Stimulated activated CD8-positive, alpha-beta memory T cell treated with anti-CD3 and anti-CD28 coated beads, Interleukin-7, amount 100 ng/mL, for 1 hour (primary cell): ENCODE results near the gene SETBP1.

Experiments
- DNase-seq, 2 donors: peaks; one replicate each; pipeline ENCODE4 v3.0.0-alpha.2; 2020; ENCODE audit warnings: low read depth in 2 of 2

Gene SETBP1

GRCh38 chr18:44901283-44901682 lies 220.6 kb downstream of the SETBP1 start:
- no peak for DNase-seq

- no peak for DNase-seq
These were observed 222.6 kb downstream of the SETBP1 start for GRCh38 chr18:44903327-44903726.

- DNase-seq = no peak
These were observed 224.1 kb downstream of the SETBP1 start for GRCh38 chr18:44904768-44905167.

- no peak for DNase-seq
These were observed 228.6 kb downstream of the SETBP1 start for GRCh38 chr18:44909191-44909719.

GRCh38 chr18:44911260-44911659 lies 230.6 kb downstream of the SETBP1 start:
- no peak for DNase-seq

- DNase-seq = no peak
These were observed 231.1 kb downstream of the SETBP1 start for GRCh38 chr18:44911773-44912172.

- no peak for DNase-seq
These were observed 232.2 kb downstream of the SETBP1 start for GRCh38 chr18:44912740-44913478.

- no peak for DNase-seq
These were observed 233.3 kb downstream of the SETBP1 start for GRCh38 chr18:44914028-44914427.

GRCh38 chr18:44915213-44915612 lies 234.5 kb downstream of the SETBP1 start:
- no peak for DNase-seq

- no peak for DNase-seq
These were observed 235.0 kb downstream of the SETBP1 start for GRCh38 chr18:44915661-44916060.

GRCh38 chr18:44916429-44917207 lies 235.9 kb downstream of the SETBP1 start:
- no peak for DNase-seq

GRCh38 chr18:44917216-44918141 lies 236.8 kb downstream of the SETBP1 start:
- DNase-seq = no peak

- no peak for DNase-seq
These were observed 237.4 kb downstream of the SETBP1 start for GRCh38 chr18:44918142-44918476.

- no peak for DNase-seq
These were observed 239.8 kb downstream of the SETBP1 start for GRCh38 chr18:44920441-44920840.

- DNase-seq = no peak
These were observed 241.3 kb downstream of the SETBP1 start for GRCh38 chr18:44921974-44922373.

- DNase-seq = no peak
These were observed 242.3 kb downstream of the SETBP1 start for GRCh38 chr18:44922968-44923367.

GRCh38 chr18:44924785-44925499 lies 244.3 kb downstream of the SETBP1 start:
- DNase-seq = no peak

GRCh38 chr18:44927127-44927849 lies 246.6 kb downstream of the SETBP1 start:
- no peak for DNase-seq

- DNase-seq = no peak
These were observed 254.2 kb downstream of the SETBP1 start for GRCh38 chr18:44934901-44935300.

GRCh38 chr18:44935455-44935854 lies 254.8 kb downstream of the SETBP1 start:
- DNase-seq = no peak

GRCh38 chr18:44936485-44936884 lies 255.8 kb downstream of the SETBP1 start:
- no peak for DNase-seq
